OCI-M2 (cell line): ENCODE measurements around the gene RMND5A.
A peak's percentile ranks its signal among the peaks of the same experiment; 100 is the strongest.

Experiments used
- DNase-seq: peaks from one replicate; lab custom pipeline; 2025; ENCODE audit not compliant: unreplicated experiment; lab: John Stamatoyannopoulos, UW

Gene RMND5A

GRCh38 chr2:86790134-86790675, 70.1 kb downstream of the RMND5A start:
- no peak for DNase-seq

GRCh38 chr2:86790676-86791572, 70.8 kb downstream of the RMND5A start, which contains the start of gene CD8A:
Gene CD8A, minus strand, starts transcription at chr2:86790913. Its CDS starts 88 bp downstream, at chr2:86790825.
- DNase-seq = no peak

- DNase-seq = no peak
Measured at GRCh38 chr2:86791573-86791972, 71.5 kb downstream of the RMND5A start.

GRCh38 chr2:86793752-86794151, 73.7 kb downstream of the RMND5A start:
- DNase-seq = no peak

- no peak for DNase-seq
Measured at GRCh38 chr2:86794861-86795260, 74.8 kb downstream of the RMND5A start.

GRCh38 chr2:86800856-86801567, 80.9 kb downstream of the RMND5A start:
- no peak for DNase-seq

GRCh38 chr2:86806059-86806857, 86.2 kb downstream of the RMND5A start:
- no peak for DNase-seq

- DNase-seq = no peak
Measured at GRCh38 chr2:86807133-86807467, 87.0 kb downstream of the RMND5A start.

- DNase-seq = no peak
Measured at GRCh38 chr2:86807468-86808275, 87.6 kb downstream of the RMND5A start.

- peak; percentile 27 for DNase-seq
Measured at GRCh38 chr2:86808315-86809161, 88.4 kb downstream of the RMND5A start.

GRCh38 chr2:86809481-86810121, 89.5 kb downstream of the RMND5A start:
- DNase-seq = no peak

- no peak for DNase-seq
Measured at GRCh38 chr2:86815611-86816010, 95.5 kb downstream of the RMND5A start.

- DNase-seq = no peak
Measured at GRCh38 chr2:86818114-86818801, 98.2 kb downstream of the RMND5A start.

- no peak for DNase-seq
Measured at GRCh38 chr2:86818957-86819356, 98.9 kb downstream of the RMND5A start.

- DNase-seq = no peak
Measured at GRCh38 chr2:86821306-86821705, 101.2 kb downstream of the RMND5A start.

- DNase-seq = no peak
Measured at GRCh38 chr2:86821842-86822241, 101.8 kb downstream of the RMND5A start.

- no peak for DNase-seq
Measured at GRCh38 chr2:86822668-86823345, 102.7 kb downstream of the RMND5A start.
